Epithelial cell of proximal tubule (primary cell): ENCODE data around the gene ISM2. TPM values are rescaled to one million over a fixed set of nuclear protein-coding genes. Genes with fewer than 3 reads are reported as not detected.
A peak's percentile ranks its signal among the peaks of the same experiment; 100 is the strongest.

Experiments used
- DNase-seq: peaks from one replicate; pipeline ENCODE4 v3.0.0-alpha.2; 2011; ENCODE audit warnings: low read depth
- H3K4me3 ChIP-seq: 2 replicates; pipeline ENCODE4 v1.5.1; 2011; ENCODE audit warnings: low read depth, mild to moderate bottlenecking, low read length
- CTCF ChIP-seq: conservative IDR thresholded peaks from 2 replicates; pipeline ENCODE4 v1.5.1; 2012; ENCODE audit warnings: low read depth, mild to moderate bottlenecking, low read length
- total RNA-seq: library from RNA; depleted of rRNA; stranded (reverse); fragments of >200 nt; gene quantifications from 2 replicates; pipeline ENCODE4 v1.2.3, GENCODE V29; 2015

The ISM2 gene
- total RNA-seq, 1 donor from 2014 or later, result 0.75 TPM

GRCh38 chr14:77508249-77508648, 9.6 kb upstream of the ISM2 start:
- TF ChIP-seq CTCF, result no peak
- H3K4me3 ChIP-seq, result no peak overlapping the region
- peak; percentile 92 for DNase-seq

- no peak overlapping the region for H3K4me3 ChIP-seq
- no peak for TF ChIP-seq CTCF
- no peak for DNase-seq
These were observed 9.1 kb upstream of the ISM2 start for GRCh38 chr14:77507762-77508161.

GRCh38 chr14:77505031-77505430, 6.4 kb upstream of the ISM2 start:
- TF ChIP-seq CTCF, result no peak
- no peak for DNase-seq
- no peak overlapping the region for H3K4me3 ChIP-seq

- H3K4me3 ChIP-seq, result no peak overlapping the region
- TF ChIP-seq CTCF, result no peak
- DNase-seq, result no peak
These were observed 4.5 kb upstream of the ISM2 start for GRCh38 chr14:77503138-77503537.

DNA sequence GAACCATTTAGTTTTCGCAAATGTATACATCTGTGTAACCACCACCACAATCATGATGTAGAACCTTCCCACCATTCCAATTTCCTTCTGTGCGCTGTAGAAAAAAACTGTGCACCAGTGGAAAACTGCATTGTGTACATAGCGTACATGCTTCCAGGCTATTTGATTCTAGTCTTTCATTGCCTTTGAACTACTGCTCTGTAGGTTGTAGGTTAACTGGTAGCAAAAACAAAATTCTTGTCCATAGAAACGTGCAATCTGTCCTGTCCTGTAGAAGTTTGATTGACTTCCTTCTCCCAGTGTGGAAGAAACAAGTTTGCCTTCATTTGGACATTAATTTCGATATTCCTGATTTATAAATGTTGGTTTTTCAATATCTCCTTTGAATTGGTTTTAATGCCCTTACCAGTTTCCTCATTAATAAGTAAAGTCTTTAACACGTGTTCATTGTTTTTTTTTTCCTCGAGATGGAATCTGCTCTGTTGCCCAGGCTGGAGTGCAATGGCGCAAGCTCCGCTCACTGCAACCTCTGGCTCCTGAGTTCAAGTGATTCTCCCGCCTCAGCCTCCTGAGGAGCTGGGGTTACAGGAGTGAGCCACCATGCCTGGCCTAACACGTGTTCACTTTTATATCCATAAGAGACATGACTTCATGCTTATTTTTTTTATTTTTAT, 3.6 kb upstream of the ISM2 start:
- TF ChIP-seq CTCF, result no peak
- no peak overlapping the region for H3K4me3 ChIP-seq
- DNase-seq, result no peak

GRCh38 chr14:77498984-77499527, 440 bp upstream of the ISM2 start:
- H3K4me3 ChIP-seq, result peak overlapping the region; percentile 51
- no peak for DNase-seq
- no peak for TF ChIP-seq CTCF

GRCh38 chr14:77495334-77495733, 3.3 kb downstream of the ISM2 start:
- H3K4me3 ChIP-seq, result no peak overlapping the region
- TF ChIP-seq CTCF, result no peak
- no peak for DNase-seq
